22Rv1 (cell line): Measurements from ENCODE around the gene AAGAB.

Source experiments
- ZFX ChIP-seq: fragments of 450-650 bp; IDR thresholded peaks from 2 replicates; pipeline ENCODE4 v1.6.1; 2017; ENCODE audit warnings: antibody characterized with exemption, borderline replicate concordance
- TF ChIP-seq, protein P1 (sequence below): fragments of 450-650 bp; IDR thresholded peaks from 2 replicates; pipeline ENCODE4 v1.5.1; 2017; ENCODE audit warnings: mild to moderate bottlenecking

GRCh38 chr15:67192185-67192820, 62.2 kb downstream of the AAGAB start:
- TF ChIP-seq, protein P1, sequence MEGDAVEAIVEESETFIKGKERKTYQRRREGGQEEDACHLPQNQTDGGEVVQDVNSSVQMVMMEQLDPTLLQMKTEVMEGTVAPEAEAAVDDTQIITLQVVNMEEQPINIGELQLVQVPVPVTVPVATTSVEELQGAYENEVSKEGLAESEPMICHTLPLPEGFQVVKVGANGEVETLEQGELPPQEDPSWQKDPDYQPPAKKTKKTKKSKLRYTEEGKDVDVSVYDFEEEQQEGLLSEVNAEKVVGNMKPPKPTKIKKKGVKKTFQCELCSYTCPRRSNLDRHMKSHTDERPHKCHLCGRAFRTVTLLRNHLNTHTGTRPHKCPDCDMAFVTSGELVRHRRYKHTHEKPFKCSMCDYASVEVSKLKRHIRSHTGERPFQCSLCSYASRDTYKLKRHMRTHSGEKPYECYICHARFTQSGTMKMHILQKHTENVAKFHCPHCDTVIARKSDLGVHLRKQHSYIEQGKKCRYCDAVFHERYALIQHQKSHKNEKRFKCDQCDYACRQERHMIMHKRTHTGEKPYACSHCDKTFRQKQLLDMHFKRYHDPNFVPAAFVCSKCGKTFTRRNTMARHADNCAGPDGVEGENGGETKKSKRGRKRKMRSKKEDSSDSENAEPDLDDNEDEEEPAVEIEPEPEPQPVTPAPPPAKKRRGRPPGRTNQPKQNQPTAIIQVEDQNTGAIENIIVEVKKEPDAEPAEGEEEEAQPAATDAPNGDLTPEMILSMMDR: no peak
- TF ChIP-seq ZFX: no peak
